SK-N-MC (cell line): ENCODE data around the gene SLC5A4.

Experiments
- DNase-seq: peaks from one replicate; pipeline ENCODE4 v3.0.0-alpha.2; 2011; ENCODE audit warnings: low read depth, low spot score
- H3K27ac ChIP-seq: fragments of 200-600 bp; sonication (generic); 2 replicates; pipeline ENCODE4 v1.5.1; 2016; ENCODE audit warnings: mixed run types
- H3K36me3 ChIP-seq: fragments of 200-600 bp; sonication (generic); 2 replicates; pipeline ENCODE4 v1.6.1; 2017; ENCODE audit warnings: antibody characterized with exemption, low read length, mixed read lengths; ENCODE audit not compliant: insufficient read depth
- H3K4me3 ChIP-seq: fragments of 200-600 bp; sonication (generic); 2 replicates; pipeline ENCODE4 v1.5.1; 2016
- H3K9ac ChIP-seq: fragments of 200-600 bp; sonication (generic); 2 replicates; pipeline ENCODE4 v1.8.0; 2017; ENCODE audit warnings: mixed run types, mixed read lengths; ENCODE audit not compliant: insufficient read length
- H3K9me3 ChIP-seq: fragments of 200-600 bp; sonication (generic); 2 replicates; pipeline ENCODE4 v1.6.1; 2017; ENCODE audit warnings: low read depth, mild to moderate bottlenecking, antibody characterized with exemption, low read length, moderate library complexity, mixed read lengths
- EZH2 ChIP-seq: fragments of 200-600 bp; sonication (generic); IDR thresholded peaks from one replicate; pipeline ENCODE4 v1.6.1; 2017; ENCODE audit warnings: antibody characterized with exemption
- FOXP2 ChIP-seq: optimal IDR thresholded peaks from 2 replicates; pipeline ENCODE3; 2011; ENCODE audit warnings: mild to moderate bottlenecking, moderate library complexity; ENCODE audit not compliant: insufficient read depth; ENCODE audit errors: extremely low read length, control extremely low read depth
- POLR2AphosphoS5 ChIP-seq: IDR thresholded peaks from 2 replicates; pipeline ENCODE4 v1.6.1; 2012; ENCODE audit warnings: mild to moderate bottlenecking, low read depth, low read length, borderline replicate concordance

SLC5A4 gene

DNA sequence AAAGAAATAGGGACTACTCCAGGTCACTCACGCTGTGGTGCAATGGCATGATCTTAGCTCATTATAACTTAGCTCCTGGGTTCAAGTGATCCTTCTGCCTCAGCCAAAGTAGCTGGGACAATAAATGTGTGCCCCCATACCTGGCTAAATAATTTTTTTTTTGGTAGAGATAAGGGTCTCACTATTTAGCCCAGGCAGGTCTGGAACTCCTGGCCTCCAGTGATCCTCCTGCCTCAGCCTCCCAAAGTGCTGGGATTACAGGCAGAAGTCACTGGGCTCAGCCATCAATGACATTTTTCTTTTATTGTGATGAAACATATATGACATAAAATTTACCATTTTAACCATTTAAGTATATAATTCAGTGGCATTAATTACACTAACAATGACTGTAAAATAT lies 10.6 kb downstream of the SLC5A4 start:
- no peak for DNase-seq
- Histone ChIP-seq H3K9ac (no peak overlapping the region), H3K36me3 (no peaks in the 10 kb centered on the region), H3K27ac (no peak overlapping the region), H3K4me3 (no peak overlapping the region), H3K9me3 (no peaks in the 10 kb centered on the region)
- no peak for TF ChIP-seq POLR2AphosphoS5
- no peak for TF ChIP-seq FOXP2
- no peak for TF ChIP-seq EZH2

DNA sequence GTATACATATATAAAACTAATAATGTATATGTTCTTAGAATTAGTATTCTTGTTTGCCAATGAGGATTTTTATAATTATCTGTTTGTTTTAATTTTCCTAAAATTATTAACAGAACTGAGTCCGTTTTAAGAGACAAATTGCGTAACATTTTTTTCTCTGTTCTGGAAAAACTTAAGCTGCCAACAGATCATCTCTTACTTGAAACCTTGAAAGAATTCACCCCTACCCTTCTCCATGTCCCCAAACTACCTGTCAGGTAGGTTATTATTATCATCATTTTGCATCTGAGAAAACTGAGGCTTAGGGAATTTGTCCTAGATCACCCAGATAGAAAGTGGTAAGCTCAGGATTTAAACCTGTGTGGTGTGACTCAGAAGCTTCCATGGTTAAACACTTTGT lies 14.7 kb downstream of the SLC5A4 start:
- Histone ChIP-seq H3K4me3 (no peak overlapping the region), H3K9ac (no peak overlapping the region), H3K36me3 (no peaks in the 10 kb centered on the region), H3K9me3 (no peaks in the 10 kb centered on the region), H3K27ac (no peak overlapping the region)
- no peak for TF ChIP-seq FOXP2
- DNase-seq: no peak

GRCh38 chr22:32237906-32238305 lies 17.2 kb downstream of the SLC5A4 start:
- Histone ChIP-seq H3K9me3 (no peaks in the 10 kb centered on the region), H3K9ac (no peak overlapping the region), H3K27ac (no peak overlapping the region), H3K4me3 (no peak overlapping the region), H3K36me3 (no peaks in the 10 kb centered on the region)
- no peak for TF ChIP-seq POLR2AphosphoS5
- no peak for TF ChIP-seq FOXP2
- no peak for TF ChIP-seq EZH2
- no peak for DNase-seq

GRCh38 chr22:32236970-32237369 lies 18.2 kb downstream of the SLC5A4 start:
- Histone ChIP-seq H3K36me3 (no peaks in the 10 kb centered on the region), H3K9ac (no peak overlapping the region), H3K9me3 (no peaks in the 10 kb centered on the region), H3K27ac (no peak overlapping the region), H3K4me3 (no peak overlapping the region)
- no peak for DNase-seq
- TF ChIP-seq FOXP2: no peak
- TF ChIP-seq POLR2AphosphoS5: no peak
- no peak for TF ChIP-seq EZH2

DNA sequence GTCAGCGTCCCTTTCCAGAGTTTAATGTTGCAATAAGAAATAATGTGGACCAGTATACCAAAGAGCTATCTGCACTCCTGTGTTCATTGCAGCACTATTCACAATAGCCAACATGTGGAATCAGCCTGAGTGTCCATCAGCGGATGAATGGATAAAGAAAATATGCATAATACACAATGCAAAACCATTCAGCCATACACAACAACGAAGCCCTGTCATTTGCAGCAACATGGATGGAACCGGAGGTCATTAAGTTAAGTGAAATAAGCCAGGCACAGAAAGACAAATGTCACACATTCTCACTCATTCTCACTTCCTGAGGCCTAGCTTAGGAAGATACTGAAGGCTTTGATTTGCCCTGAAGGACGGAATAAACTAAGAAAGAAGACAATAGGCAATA lies 22.1 kb downstream of the SLC5A4 start:
- Histone ChIP-seq H3K27ac (no peak overlapping the region), H3K9me3 (no peaks in the 10 kb centered on the region), H3K4me3 (no peak overlapping the region), H3K9ac (no peak overlapping the region), H3K36me3 (no peaks in the 10 kb centered on the region)
- TF ChIP-seq EZH2: no peak
- TF ChIP-seq POLR2AphosphoS5: no peak
- TF ChIP-seq FOXP2: no peak
- DNase-seq: no peak

- TF ChIP-seq EZH2 (no peak), POLR2AphosphoS5 (no peak), FOXP2 (no peak)
- Histone ChIP-seq H3K4me3 (no peak overlapping the region), H3K9ac (no peak overlapping the region)
These were observed 22.8 kb downstream of the SLC5A4 start for GRCh38 chr22:32232191-32232830.

GRCh38 chr22:32226326-32227104 lies 28.6 kb downstream of the SLC5A4 start:
- Histone ChIP-seq H3K4me3 (no peak overlapping the region), H3K9me3 (no peaks in the 10 kb centered on the region), H3K36me3 (no peaks in the 10 kb centered on the region), H3K9ac (no peak overlapping the region), H3K27ac (no peak overlapping the region)
- TF ChIP-seq POLR2AphosphoS5 (no peak), FOXP2 (no peak), EZH2 (no peak)
- no peak for DNase-seq

More at GRCh38 chr22:32232191-32232830, 22.8 kb downstream of the SLC5A4 start:
- Histone ChIP-seq H3K9me3 (no peaks in the 10 kb centered on the region), H3K36me3 (no peaks in the 10 kb centered on the region), H3K27ac (no peak overlapping the region)
- no peak for DNase-seq

DNA sequence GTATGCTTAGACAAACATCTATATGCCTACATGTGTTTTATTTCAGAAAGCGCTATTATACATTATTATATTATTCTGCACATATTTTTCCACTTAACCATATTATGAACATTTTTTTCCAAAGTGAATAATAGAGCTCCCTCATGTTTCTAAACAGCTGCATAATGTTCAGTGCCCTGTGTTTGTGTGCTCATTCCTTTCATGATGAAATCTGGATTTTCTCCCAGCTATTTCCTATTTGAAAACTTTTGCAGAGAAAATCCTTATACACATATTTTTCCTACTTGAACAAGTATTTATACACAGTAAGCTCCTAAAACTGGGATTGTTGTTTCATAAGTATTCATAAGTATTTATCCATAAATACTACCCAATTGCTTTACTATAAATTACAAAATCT lies 32.2 kb downstream of the SLC5A4 start:
- H3K9me3 ChIP-seq: no peaks in the 10 kb centered on the region
- H3K4me3 ChIP-seq: no peak overlapping the region
- TF ChIP-seq EZH2 (no peak), POLR2AphosphoS5 (no peak), FOXP2 (no peak)

GRCh38 chr22:32219026-32219425 lies 36.1 kb downstream of the SLC5A4 start:
- DNase-seq: no peak
- TF ChIP-seq FOXP2 (no peak), EZH2 (no peak), POLR2AphosphoS5 (no peak)

More for the DNA sequence above, 32.2 kb downstream of the SLC5A4 start:
- DNase-seq: no peak
- Histone ChIP-seq H3K9ac (no peak overlapping the region), H3K36me3 (no peaks in the 10 kb centered on the region), H3K27ac (no peak overlapping the region)

GRCh38 chr22:32218470-32218869 lies 36.7 kb downstream of the SLC5A4 start:
- no peak for DNase-seq
- Histone ChIP-seq H3K9ac (no peak overlapping the region), H3K4me3 (no peak overlapping the region), H3K9me3 (no peaks in the 10 kb centered on the region), H3K36me3 (no peaks in the 10 kb centered on the region), H3K27ac (no peak overlapping the region)
- TF ChIP-seq EZH2 (no peak), POLR2AphosphoS5 (no peak), FOXP2 (no peak)

More at GRCh38 chr22:32219026-32219425, 36.1 kb downstream of the SLC5A4 start:
- Histone ChIP-seq H3K4me3 (no peak overlapping the region), H3K9me3 (no peaks in the 10 kb centered on the region), H3K9ac (no peak overlapping the region), H3K27ac (no peak overlapping the region), H3K36me3 (no peaks in the 10 kb centered on the region)
